SK-N-SH treated with all-trans-retinoic acid at 6 μM for 48 hours (cell line): Measurements from ENCODE around the gene AGPAT4.

Source experiments
- ARNTL ChIP-seq: fragments of 450-650 bp; formaldehyde crosslinking; IDR thresholded peaks from 2 replicates; pipeline ENCODE4 v1.5.0; 2020; ENCODE audit warnings: low read depth, mild to moderate bottlenecking, moderate library complexity, borderline replicate concordance
- CSDC2 ChIP-seq: fragments of 250-450 bp; sonication (Bioruptor Pico); IDR thresholded peaks from 2 replicates; pipeline ENCODE4 v1.5.0; 2020; ENCODE audit warnings: mild to moderate bottlenecking, moderate library complexity
- CSRNP3 ChIP-seq: fragments of 250-450 bp; sonication (Bioruptor Pico); IDR thresholded peaks from 2 replicates; pipeline ENCODE4 v1.5.1; 2021; ENCODE audit warnings: mild to moderate bottlenecking, moderate library complexity
- OSR1 ChIP-seq: fragments of 250-450 bp; sonication (Bioruptor Pico); IDR thresholded peaks from 2 replicates; pipeline ENCODE4 v1.8.0; 2022; ENCODE audit warnings: moderate library complexity, mild to moderate bottlenecking, inconsistent platforms
- RARB ChIP-seq: fragments of 250-450 bp; sonication (Bioruptor Pico); IDR thresholded peaks from 2 replicates; pipeline ENCODE4 v1.8.0; 2021; ENCODE audit warnings: mild to moderate bottlenecking, moderate library complexity
- TSHZ2 ChIP-seq: fragments of 250-450 bp; sonication (Bioruptor Pico); IDR thresholded peaks from 2 replicates; pipeline ENCODE4 v1.5.0; 2020; ENCODE audit warnings: mild to moderate bottlenecking, moderate library complexity
- ZFP3 ChIP-seq: fragments of 250-450 bp; sonication (Bioruptor Pico); IDR thresholded peaks from 2 replicates; pipeline ENCODE4 v1.5.0; 2020; ENCODE audit warnings: mild to moderate bottlenecking, moderate library complexity

- TF ChIP-seq CSRNP3 (CRISPR knock-in tag) (no peak), ZFP3 (CRISPR knock-in tag) (no peak), RARB (CRISPR knock-in tag) (no peak), TSHZ2 (no peak), CSDC2 (CRISPR knock-in tag) (no peak), ARNTL (no peak), OSR1 (CRISPR knock-in tag) (no peak)
Observed at GRCh38 chr6:161218222-161218621, 55.6 kb downstream of the AGPAT4 start.
